H1 (cell line): Measurements from ENCODE around the gene SOX13.
A peak's percentile ranks its signal among the peaks of the same experiment; 100 is the strongest.

Experiments used
- ASH2L ChIP-seq: fragments of 200-600, 300-600 bp; sonication (generic); IDR thresholded peaks from one replicate; pipeline ENCODE4 v1.7.1; 2017; ENCODE audit warnings: low read length
- CEBPB ChIP-seq: IDR thresholded peaks from 2 replicates; pipeline ENCODE4 v1.6.1; 2012; ENCODE audit warnings: low read depth, low read length
- CHD2 ChIP-seq: IDR thresholded peaks from 2 replicates; pipeline ENCODE4 v1.6.1; 2012; ENCODE audit warnings: low read length, improper control_type of control experiment
- EZH2 ChIP-seq: fragments of 200-600 bp; sonication (generic); IDR thresholded peaks from 2 replicates; pipeline ENCODE4 v1.7.1; 2012; ENCODE audit warnings: low read depth, mild to moderate bottlenecking, moderate library complexity, low read length, inconsistent platforms; ENCODE audit not compliant: severe bottlenecking
- GTF2F1 ChIP-seq: IDR thresholded peaks from 2 replicates; pipeline ENCODE4 v1.6.1; 2012; ENCODE audit warnings: low read depth, low read length, improper control_type of control experiment, borderline replicate concordance
- HDAC2 ChIP-seq, 2 experiments: fragments of 300-600 bp in 1 of 2; sonication (generic) in 1 of 2; IDR thresholded peaks; 2 replicates each; pipeline ENCODE4 v1.6.1; 2011 to 2012; ENCODE audit warnings: low read depth in 2 of 2, low read length in 2 of 2, mild to moderate bottlenecking in 2 of 2, moderate library complexity in 2 of 2, borderline replicate concordance in 1 of 2, inconsistent platforms in 1 of 2
- JUND ChIP-seq: IDR thresholded peaks from 2 replicates; pipeline ENCODE4 v1.6.1; 2011; ENCODE audit warnings: mild to moderate bottlenecking, improper control_type of control experiment, low read length
- POLR2AphosphoS5 ChIP-seq: IDR thresholded peaks from 2 replicates; pipeline ENCODE4 v1.6.1; 2011; ENCODE audit warnings: low read depth, low read length
- RNF2 ChIP-seq: fragments of 200-900, 300-1000 bp; sonication (generic); IDR thresholded peaks from 2 replicates; pipeline ENCODE4 v1.7.1; 2016; ENCODE audit warnings: borderline replicate concordance, low read depth, mild to moderate bottlenecking, antibody characterized with exemption, low read length; ENCODE audit not compliant: poor library complexity, severe bottlenecking; ENCODE audit errors: missing control alignments
- TBP ChIP-seq: IDR thresholded peaks from 2 replicates; pipeline ENCODE4 v1.6.1; 2011; ENCODE audit warnings: low read depth, low read length, improper control_type of control experiment
- TF ChIP-seq, protein P1 (sequence below), 3 experiments: IDR thresholded peaks; 1 replicate in 2 of 3; 2 replicates in 1 of 3; pipeline versions ENCODE4 v1.5.1 to v1.6.1; 2011; ENCODE audit warnings: low read length in 3 of 3, mild to moderate bottlenecking in 3 of 3, inconsistent platforms in 2 of 3, low read depth in 1 of 3, moderate library complexity in 1 of 3; ENCODE audit not compliant: insufficient read depth in 1 of 3; ENCODE audit errors: control extremely low read depth in 1 of 3
- TF ChIP-seq, protein P2 (sequence below): fragments of 300-600 bp; sonication (generic); IDR thresholded peaks from 2 replicates; pipeline ENCODE4 v1.7.1; 2012; ENCODE audit warnings: low read length, moderate library complexity, mild to moderate bottlenecking, inconsistent platforms; ENCODE audit not compliant: insufficient replicate concordance

DNA sequence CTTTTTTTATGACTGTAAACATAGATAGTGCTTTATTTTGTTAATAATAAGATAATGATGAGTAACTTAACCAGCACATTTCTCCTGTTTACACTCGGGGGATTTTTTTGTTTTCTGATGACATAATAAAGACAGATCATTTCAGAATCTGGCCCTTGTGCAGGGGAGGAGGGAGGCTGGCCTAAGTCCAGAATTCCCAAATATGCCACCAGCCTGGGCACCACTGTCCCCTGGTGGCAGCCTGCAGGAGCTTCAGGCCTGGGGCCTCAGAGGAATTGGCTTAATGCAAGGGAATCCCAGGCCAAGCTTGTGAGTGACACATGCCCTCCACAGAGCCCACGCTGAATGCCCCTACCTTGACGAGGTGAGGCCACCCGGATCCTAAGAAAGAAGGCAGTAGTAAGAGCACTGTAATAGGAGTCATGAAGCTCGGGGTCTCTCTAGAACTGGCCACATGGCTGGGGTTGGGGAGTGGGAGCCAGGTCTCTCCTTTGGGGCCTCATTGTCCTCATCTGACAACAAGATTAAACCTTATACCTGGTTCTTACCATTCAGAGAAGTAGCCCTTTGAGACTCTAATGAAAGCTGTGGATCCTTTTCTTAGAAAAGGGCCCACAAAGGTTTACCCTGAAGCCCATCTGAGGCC, 54.8 kb downstream of the SOX13 start:
- TF ChIP-seq ASH2L (no peak), RNF2 (no peak), GTF2F1 (no peak), POLR2AphosphoS5 (no peak), EZH2 (no peak), TBP (no peak), CHD2 (no peak), JUND (no peak), HDAC2 (IDR thresholded peaks at IDR 0.05; ENCODE audit: borderline replicate concordance in 1 of 2, low read depth in 2 of 2, low read length in 2 of 2) (no peak), CEBPB (no peak)
- TF ChIP-seq, protein P1, sequence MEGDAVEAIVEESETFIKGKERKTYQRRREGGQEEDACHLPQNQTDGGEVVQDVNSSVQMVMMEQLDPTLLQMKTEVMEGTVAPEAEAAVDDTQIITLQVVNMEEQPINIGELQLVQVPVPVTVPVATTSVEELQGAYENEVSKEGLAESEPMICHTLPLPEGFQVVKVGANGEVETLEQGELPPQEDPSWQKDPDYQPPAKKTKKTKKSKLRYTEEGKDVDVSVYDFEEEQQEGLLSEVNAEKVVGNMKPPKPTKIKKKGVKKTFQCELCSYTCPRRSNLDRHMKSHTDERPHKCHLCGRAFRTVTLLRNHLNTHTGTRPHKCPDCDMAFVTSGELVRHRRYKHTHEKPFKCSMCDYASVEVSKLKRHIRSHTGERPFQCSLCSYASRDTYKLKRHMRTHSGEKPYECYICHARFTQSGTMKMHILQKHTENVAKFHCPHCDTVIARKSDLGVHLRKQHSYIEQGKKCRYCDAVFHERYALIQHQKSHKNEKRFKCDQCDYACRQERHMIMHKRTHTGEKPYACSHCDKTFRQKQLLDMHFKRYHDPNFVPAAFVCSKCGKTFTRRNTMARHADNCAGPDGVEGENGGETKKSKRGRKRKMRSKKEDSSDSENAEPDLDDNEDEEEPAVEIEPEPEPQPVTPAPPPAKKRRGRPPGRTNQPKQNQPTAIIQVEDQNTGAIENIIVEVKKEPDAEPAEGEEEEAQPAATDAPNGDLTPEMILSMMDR (IDR thresholded peaks at IDR 0.05; ENCODE audit: control extremely low read depth in 1 of 3, insufficient read depth in 1 of 3, low read depth in 1 of 3, low read length in 3 of 3): peak in 2 of 3 experiments; percentile 90 to 91; a peak in 3 of 4 replicates
- TF ChIP-seq, protein P2, sequence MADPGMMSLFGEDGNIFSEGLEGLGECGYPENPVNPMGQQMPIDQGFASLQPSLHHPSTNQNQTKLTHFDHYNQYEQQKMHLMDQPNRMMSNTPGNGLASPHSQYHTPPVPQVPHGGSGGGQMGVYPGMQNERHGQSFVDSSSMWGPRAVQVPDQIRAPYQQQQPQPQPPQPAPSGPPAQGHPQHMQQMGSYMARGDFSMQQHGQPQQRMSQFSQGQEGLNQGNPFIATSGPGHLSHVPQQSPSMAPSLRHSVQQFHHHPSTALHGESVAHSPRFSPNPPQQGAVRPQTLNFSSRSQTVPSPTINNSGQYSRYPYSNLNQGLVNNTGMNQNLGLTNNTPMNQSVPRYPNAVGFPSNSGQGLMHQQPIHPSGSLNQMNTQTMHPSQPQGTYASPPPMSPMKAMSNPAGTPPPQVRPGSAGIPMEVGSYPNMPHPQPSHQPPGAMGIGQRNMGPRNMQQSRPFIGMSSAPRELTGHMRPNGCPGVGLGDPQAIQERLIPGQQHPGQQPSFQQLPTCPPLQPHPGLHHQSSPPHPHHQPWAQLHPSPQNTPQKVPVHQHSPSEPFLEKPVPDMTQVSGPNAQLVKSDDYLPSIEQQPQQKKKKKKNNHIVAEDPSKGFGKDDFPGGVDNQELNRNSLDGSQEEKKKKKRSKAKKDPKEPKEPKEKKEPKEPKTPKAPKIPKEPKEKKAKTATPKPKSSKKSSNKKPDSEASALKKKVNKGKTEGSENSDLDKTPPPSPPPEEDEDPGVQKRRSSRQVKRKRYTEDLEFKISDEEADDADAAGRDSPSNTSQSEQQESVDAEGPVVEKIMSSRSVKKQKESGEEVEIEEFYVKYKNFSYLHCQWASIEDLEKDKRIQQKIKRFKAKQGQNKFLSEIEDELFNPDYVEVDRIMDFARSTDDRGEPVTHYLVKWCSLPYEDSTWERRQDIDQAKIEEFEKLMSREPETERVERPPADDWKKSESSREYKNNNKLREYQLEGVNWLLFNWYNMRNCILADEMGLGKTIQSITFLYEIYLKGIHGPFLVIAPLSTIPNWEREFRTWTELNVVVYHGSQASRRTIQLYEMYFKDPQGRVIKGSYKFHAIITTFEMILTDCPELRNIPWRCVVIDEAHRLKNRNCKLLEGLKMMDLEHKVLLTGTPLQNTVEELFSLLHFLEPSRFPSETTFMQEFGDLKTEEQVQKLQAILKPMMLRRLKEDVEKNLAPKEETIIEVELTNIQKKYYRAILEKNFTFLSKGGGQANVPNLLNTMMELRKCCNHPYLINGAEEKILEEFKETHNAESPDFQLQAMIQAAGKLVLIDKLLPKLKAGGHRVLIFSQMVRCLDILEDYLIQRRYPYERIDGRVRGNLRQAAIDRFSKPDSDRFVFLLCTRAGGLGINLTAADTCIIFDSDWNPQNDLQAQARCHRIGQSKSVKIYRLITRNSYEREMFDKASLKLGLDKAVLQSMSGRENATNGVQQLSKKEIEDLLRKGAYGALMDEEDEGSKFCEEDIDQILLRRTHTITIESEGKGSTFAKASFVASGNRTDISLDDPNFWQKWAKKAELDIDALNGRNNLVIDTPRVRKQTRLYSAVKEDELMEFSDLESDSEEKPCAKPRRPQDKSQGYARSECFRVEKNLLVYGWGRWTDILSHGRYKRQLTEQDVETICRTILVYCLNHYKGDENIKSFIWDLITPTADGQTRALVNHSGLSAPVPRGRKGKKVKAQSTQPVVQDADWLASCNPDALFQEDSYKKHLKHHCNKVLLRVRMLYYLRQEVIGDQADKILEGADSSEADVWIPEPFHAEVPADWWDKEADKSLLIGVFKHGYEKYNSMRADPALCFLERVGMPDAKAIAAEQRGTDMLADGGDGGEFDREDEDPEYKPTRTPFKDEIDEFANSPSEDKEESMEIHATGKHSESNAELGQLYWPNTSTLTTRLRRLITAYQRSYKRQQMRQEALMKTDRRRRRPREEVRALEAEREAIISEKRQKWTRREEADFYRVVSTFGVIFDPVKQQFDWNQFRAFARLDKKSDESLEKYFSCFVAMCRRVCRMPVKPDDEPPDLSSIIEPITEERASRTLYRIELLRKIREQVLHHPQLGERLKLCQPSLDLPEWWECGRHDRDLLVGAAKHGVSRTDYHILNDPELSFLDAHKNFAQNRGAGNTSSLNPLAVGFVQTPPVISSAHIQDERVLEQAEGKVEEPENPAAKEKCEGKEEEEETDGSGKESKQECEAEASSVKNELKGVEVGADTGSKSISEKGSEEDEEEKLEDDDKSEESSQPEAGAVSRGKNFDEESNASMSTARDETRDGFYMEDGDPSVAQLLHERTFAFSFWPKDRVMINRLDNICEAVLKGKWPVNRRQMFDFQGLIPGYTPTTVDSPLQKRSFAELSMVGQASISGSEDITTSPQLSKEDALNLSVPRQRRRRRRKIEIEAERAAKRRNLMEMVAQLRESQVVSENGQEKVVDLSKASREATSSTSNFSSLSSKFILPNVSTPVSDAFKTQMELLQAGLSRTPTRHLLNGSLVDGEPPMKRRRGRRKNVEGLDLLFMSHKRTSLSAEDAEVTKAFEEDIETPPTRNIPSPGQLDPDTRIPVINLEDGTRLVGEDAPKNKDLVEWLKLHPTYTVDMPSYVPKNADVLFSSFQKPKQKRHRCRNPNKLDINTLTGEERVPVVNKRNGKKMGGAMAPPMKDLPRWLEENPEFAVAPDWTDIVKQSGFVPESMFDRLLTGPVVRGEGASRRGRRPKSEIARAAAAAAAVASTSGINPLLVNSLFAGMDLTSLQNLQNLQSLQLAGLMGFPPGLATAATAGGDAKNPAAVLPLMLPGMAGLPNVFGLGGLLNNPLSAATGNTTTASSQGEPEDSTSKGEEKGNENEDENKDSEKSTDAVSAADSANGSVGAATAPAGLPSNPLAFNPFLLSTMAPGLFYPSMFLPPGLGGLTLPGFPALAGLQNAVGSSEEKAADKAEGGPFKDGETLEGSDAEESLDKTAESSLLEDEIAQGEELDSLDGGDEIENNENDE: no peak
